A549 treated with DMSO at 1 μM for 4 hours (cell line): ENCODE measurements around the gene LCE5A. TPM values are rescaled to one million over a fixed set of nuclear protein-coding genes. Genes with fewer than 3 reads are reported as not detected.

Experiments
- total RNA-seq: library from RNA; stranded (reverse); fragments of 200-300 nt; extraction: Qiagen RNA extraction; gene quantifications from 5 replicates; pipeline ENCODE4 v1.2.3, GENCODE V29; 2022; ENCODE audit warnings: low read depth

The LCE5A gene
- total RNA-seq = 0.31 TPM in 1 of 5 replicates, not detected in the others

DNA sequence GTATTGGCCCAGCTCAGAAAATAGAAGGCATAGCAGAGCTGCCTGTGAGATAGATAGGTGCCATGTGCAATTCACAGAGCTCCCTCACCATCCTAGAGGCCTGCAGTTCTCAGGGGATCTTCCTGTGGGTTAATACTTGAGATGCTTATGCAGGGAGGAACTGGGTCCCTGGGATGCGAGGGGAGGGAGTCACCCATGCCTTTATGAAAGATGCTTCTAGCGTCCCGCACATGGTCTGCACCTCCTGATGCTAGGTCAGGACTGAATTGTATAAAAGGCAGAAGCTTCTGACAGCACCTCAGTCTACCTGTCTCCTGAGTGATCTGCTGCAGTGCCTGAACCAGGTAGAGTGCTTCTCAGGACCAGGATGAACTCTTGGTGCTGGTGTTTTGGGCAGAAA lies at the start of gene LCE5A:
LCE5A (plus strand) TSS at position 301 of the 400 bp plus-strand sequence. CDS start 732 bp downstream, outside the sequence.

Other genes starting within 250 kb of the LCE5A start
- under 0.01 to 0.01 TPM in 2 of 5 replicates, not detected in the others for gene FLG, start 185.6 kb upstream of the LCE5A start, total RNA-seq
- gene FLG2, start 150.8 kb upstream of the LCE5A start, total RNA-seq = not detected in 5 replicates
- not detected in 5 replicates for gene CRNN, start 96.5 kb upstream of the LCE5A start, total RNA-seq
- 0.25 to 0.48 TPM (median 0.43 TPM) in 4 of 5 replicates, not detected in the other for gene CRCT1, start 3.7 kb downstream of the LCE5A start, total RNA-seq
- gene LCE3E, start 56.0 kb downstream of the LCE5A start, total RNA-seq = not detected in 5 replicates
- 0.69 to 1.3 TPM (median 0.88 TPM) in 5 replicates for gene LCE3D, start 69.7 kb downstream of the LCE5A start, total RNA-seq
- not detected in 5 replicates for gene LCE3C, start 89.4 kb downstream of the LCE5A start, total RNA-seq
- gene LCE3B, start 103.0 kb downstream of the LCE5A start, total RNA-seq = not detected in 5 replicates
- gene LCE3A, start 112.3 kb downstream of the LCE5A start, total RNA-seq = not detected in 5 replicates
- gene LCE2D, start 152.6 kb downstream of the LCE5A start, total RNA-seq = not detected in 5 replicates
- not detected in 5 replicates for gene LCE2C, start 164.5 kb downstream of the LCE5A start, total RNA-seq
- not detected in 5 replicates for gene LCE2B, start 175.3 kb downstream of the LCE5A start, total RNA-seq
- not detected in 5 replicates for gene LCE2A, start 187.5 kb downstream of the LCE5A start, total RNA-seq
- gene LCE4A, start 197.4 kb downstream of the LCE5A start, total RNA-seq = not detected in 5 replicates
- not detected in 5 replicates for gene KPRP, start 247.2 kb downstream of the LCE5A start, total RNA-seq